Measurements from ENCODE around the gene CCDC3.

GRCh38 chr10:13003004-13003403, 1.5 kb upstream of the CCDC3 start:
- TF ChIP-seq CTCF (IDR thresholded peaks at IDR 0.05; ENCODE audit: low read length) (no peak), EZH2 (optimal IDR thresholded peaks at IDR 0.05; ENCODE audit: low read depth, low read length) (no peak)
